T-cell (primary cell): ENCODE measurements around the gene MYLK3. TPM values are rescaled to one million over a fixed set of nuclear protein-coding genes. Genes with fewer than 3 reads are reported as not detected.

Source experiments
- ATAC-seq, 4 experiments: fragments of 200-7000 bp in 3 of 4; fragments of 150-1000 bp in 1 of 4; cut with Tn5 transposase; replicated peaks in 1 of 4; 1 replicate in 3 of 4; 2 replicates in 1 of 4; pipeline ENCODE4 v1.10.0; 2021; ENCODE audit warnings: moderate library complexity in 3 of 4, mild to moderate bottlenecking in 2 of 4, moderate number of reproducible peaks in 1 of 4
- CTCF ChIA-PET, 2 donors: fragments of 300-600 bp; sonication (Branson Sonifier 250); formaldehyde crosslinking; loops; one replicate each; lab custom pipeline; 2022; ENCODE audit warnings: antibody characterized with exemption in 2 of 2; lab: Charles Lee
- POLR2A ChIA-PET, 2 donors: fragments of 300-600 bp; sonication (Branson Sonifier 250); formaldehyde crosslinking; loops; one replicate each; lab custom pipeline; 2022; ENCODE audit warnings: antibody characterized with exemption in 2 of 2; lab: Charles Lee
- DNase-seq, 35 experiments: peaks; one replicate each; pipeline versions ENCODE4 v3.0.0 to v3.0.0-alpha.2; 2013 to 2023
- H3K27ac ChIP-seq: one replicate; pipeline ENCODE4 v1.5.1; 2013; ENCODE audit warnings: low read length
- H3K27me3 ChIP-seq, 2 experiments: replicated peaks in 1 of 2; 1 replicate in 1 of 2; 2 replicates in 1 of 2; pipeline versions ENCODE4 v1.6.1 to v1.7.0; 2013; ENCODE audit warnings: low read length in 1 of 2, mixed read lengths in 1 of 2; ENCODE audit not compliant: control insufficient read depth in 2 of 2, insufficient read depth in 2 of 2; ENCODE audit errors: extremely low read depth in 1 of 2
- H3K36me3 ChIP-seq, 2 donors: 1 replicate in 1 of 2; 2 replicates in 1 of 2; pipeline versions ENCODE4 v1.6.1 to v1.7.0; 2013; ENCODE audit warnings: low read length in 1 of 2; ENCODE audit not compliant: control insufficient read depth in 2 of 2, insufficient read depth in 1 of 2; ENCODE audit errors: extremely low read depth in 1 of 2
- H3K4me1 ChIP-seq, 2 experiments: 1 replicate in 1 of 2; 2 replicates in 1 of 2; pipeline versions ENCODE4 v1.6.1 to v1.7.0; 2013; ENCODE audit warnings: low read length in 2 of 2, mixed read lengths in 1 of 2; ENCODE audit not compliant: insufficient read depth in 2 of 2, control insufficient read depth in 1 of 2; ENCODE audit errors: extremely low read depth in 1 of 2
- H3K4me3 ChIP-seq, 2 donors: 1 replicate in 1 of 2; 2 replicates in 1 of 2; pipeline versions ENCODE4 v1.5.1 to v1.7.0; 2013; ENCODE audit warnings: mild to moderate bottlenecking in 2 of 2, low read length in 1 of 2, moderate library complexity in 1 of 2; ENCODE audit not compliant: control insufficient read depth in 1 of 2; ENCODE audit errors: extremely low read depth in 1 of 2
- H3K9me3 ChIP-seq: 2 replicates; pipeline ENCODE4 v1.7.0; 2013
- H3K27ac Mint-ChIP-seq, 2 donors: one replicate each; pipeline ENCODE4 v1.8.0; 2020 to 2021; ENCODE audit warnings: mild to moderate bottlenecking in 2 of 2, mixed read lengths in 2 of 2
- H3K27me3 Mint-ChIP-seq, 2 donors: one replicate each; pipeline ENCODE4 v1.8.0; 2021 to 2022; ENCODE audit warnings: mixed read lengths in 2 of 2
- H3K36me3 Mint-ChIP-seq: one replicate; pipeline ENCODE4 v1.8.0; 2021; ENCODE audit warnings: mixed read lengths
- H3K4me1 Mint-ChIP-seq, 3 donors: one replicate each; pipeline ENCODE4 v1.8.0; 2020 to 2022; ENCODE audit warnings: mixed read lengths in 3 of 3, mild to moderate bottlenecking in 1 of 3
- H3K4me3 Mint-ChIP-seq, 3 donors: one replicate each; pipeline ENCODE4 v1.8.0; 2020 to 2022; ENCODE audit warnings: mild to moderate bottlenecking in 3 of 3, mixed read lengths in 3 of 3, moderate library complexity in 3 of 3
- H3K9me3 Mint-ChIP-seq, 3 donors: one replicate each; pipeline ENCODE4 v1.8.0; 2020 to 2022; ENCODE audit warnings: mixed read lengths in 3 of 3
- WGBS: methylation state at CpG from one replicate; pipeline ENCODE4 v1.1.5; 2013; ENCODE audit warnings: missing lambda C conversion rate; ENCODE audit not compliant: insufficient coverage; 5-methylcytosine and 5-hydroxymethylcytosine counted together
- total RNA-seq, 35 experiments: library from RNA in 6 of 35; stranded (reverse) in 6 of 35; fragments of 120-200 nt in 1 of 35; gene quantifications; one replicate each; pipeline versions ENCODE4 v1.2.1 to v1.2.4 and lab custom pipeline; 2013 to 2026

Gene MYLK3
- total RNA-seq, 5 donors from 2014 or later (not counting 1 experiment from before 2014, with no cell fraction given), result 0.03 to 0.50 (median 0.03) TPM; not detected in 2

DNA sequence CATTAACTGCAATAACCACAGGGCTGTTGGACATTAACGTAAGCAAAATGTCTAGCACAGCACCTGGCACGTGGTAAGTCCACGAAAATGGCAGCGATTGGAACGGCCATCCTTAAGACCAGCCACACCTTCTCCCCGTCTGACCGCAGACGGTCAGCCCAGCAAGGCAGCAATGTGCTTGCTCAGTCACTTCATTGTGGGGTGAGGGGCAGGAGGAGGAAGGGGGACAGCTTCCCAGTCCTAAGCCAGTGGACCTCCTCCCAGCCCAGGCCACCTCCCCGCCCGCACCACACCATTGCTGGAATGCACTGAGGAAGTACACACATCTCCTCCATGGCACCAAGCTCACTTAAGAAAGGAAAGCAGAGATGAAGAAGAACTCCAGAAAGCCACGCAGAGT is 8.6 kb upstream of the MYLK3 start:
- WGBS, result 80% methylated on average over 3 of the region's 11 CpGs
- H3K36me3 ChIP-seq, result no peaks in the 10 kb centered on the region
- Mint-ChIP-seq H3K27me3 (peaks cover 0 to 5% of the 10 kb centered on the region in 2 donors), H3K4me3 (no peak overlapping the region), H3K27ac (no peak overlapping the region), H3K9me3 (no peaks in the 10 kb centered on the region), H3K4me1 (peaks cover 0 to 6% (median 0%) of the 10 kb centered on the region in 3 donors), H3K36me3 (no peaks in the 10 kb centered on the region)
- no peak for DNase-seq
- H3K4me3 ChIP-seq, result no peak overlapping the region
- ATAC-seq, result no peak
- H3K4me1 ChIP-seq, result no peaks in the 10 kb centered on the region
- no peak overlapping the region for H3K27ac ChIP-seq
- ChIA-PET POLR2A (interaction anchor here in 1 of 2 donors (0.6 kb wide), 1 partner anchor 38 kb away, joined by 3 read pairs; no protein-coding TSS in a partner anchor), CTCF (no interaction called here)
- H3K9me3 ChIP-seq, result no peaks in the 10 kb centered on the region
- peaks cover 0 to 23% of the 10 kb centered on the region in 2 experiments for H3K27me3 ChIP-seq

DNA sequence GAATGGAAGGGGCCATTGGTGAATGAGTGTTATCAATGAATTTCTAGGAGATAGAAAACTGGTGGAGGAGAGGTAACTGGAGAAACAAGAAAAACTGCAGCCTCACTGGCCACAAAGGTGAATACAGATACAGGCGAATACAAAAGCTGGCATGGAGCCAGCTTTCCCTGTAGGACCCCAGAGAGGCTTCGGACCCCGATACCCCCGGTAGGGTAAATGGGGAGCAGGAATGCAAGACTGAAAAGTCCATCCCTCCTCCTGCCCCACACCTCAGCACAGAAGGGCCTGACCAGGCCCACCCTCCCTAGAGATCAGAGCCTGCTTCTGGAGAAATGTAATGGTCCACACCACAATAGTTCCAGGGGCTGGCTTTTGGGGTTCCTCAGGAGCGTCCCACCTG is 4.9 kb upstream of the MYLK3 start:
- Histone ChIP-seq H3K36me3 (no peaks in the 10 kb centered on the region), H3K27ac (no peak overlapping the region), H3K4me3 (no peak overlapping the region), H3K9me3 (no peaks in the 10 kb centered on the region), H3K27me3 (peaks cover 0 to 11% of the 10 kb centered on the region in 2 experiments), H3K4me1 (no peaks in the 10 kb centered on the region)
- no peak for DNase-seq
- Mint-ChIP-seq H3K27me3 (no peaks in the 10 kb centered on the region), H3K36me3 (no peaks in the 10 kb centered on the region), H3K27ac (no peak overlapping the region), H3K4me1 (peaks cover 0 to 6% (median 0%) of the 10 kb centered on the region in 3 donors), H3K4me3 (no peak overlapping the region), H3K9me3 (no peaks in the 10 kb centered on the region)
- POLR2A ChIA-PET, result no interaction called here
- WGBS, result no CpG with 5 or more reads among the region's 5 CpGs
- ATAC-seq, result no peak
- CTCF ChIA-PET, result no interaction called here

DNA sequence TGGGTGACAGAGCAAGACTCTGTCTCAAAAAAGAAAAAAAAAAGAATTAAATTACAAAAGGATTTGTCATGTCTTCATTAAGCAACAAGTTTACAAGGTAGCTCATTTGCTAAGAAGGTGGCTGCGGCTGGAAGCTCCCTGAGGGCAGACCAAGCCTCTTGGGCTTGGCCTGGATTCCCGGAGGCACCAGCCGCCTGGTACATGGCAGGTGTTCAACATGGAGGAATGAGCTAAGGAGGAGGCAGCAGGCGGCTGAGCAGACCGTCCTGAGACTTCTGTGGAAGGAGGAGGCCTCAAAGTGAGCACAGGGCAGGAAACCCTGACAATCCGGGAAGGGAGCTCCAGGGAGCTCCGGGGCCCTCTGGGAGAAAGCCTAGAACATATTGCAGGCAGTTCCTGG is 3.2 kb upstream of the MYLK3 start:
- H3K36me3 ChIP-seq, result no peaks in the 10 kb centered on the region
- DNase-seq (no peak), ATAC-seq (no peak)
- 93% methylated on average over 5 of the region's 7 CpGs for WGBS
- peaks cover 0 to 9% of the 10 kb centered on the region in 2 experiments for H3K27me3 ChIP-seq
- no peaks in the 10 kb centered on the region for H3K9me3 Mint-ChIP-seq
- POLR2A ChIA-PET, result no interaction called here
- no peak overlapping the region for H3K27ac ChIP-seq
- no peak overlapping the region for H3K27ac Mint-ChIP-seq
- no peaks in the 10 kb centered on the region for H3K9me3 ChIP-seq
- no peaks in the 10 kb centered on the region for H3K27me3 Mint-ChIP-seq
- peaks cover 0 to 6% (median 0%) of the 10 kb centered on the region in 3 donors for H3K4me1 Mint-ChIP-seq
- no peak overlapping the region for H3K4me3 ChIP-seq
- no peaks in the 10 kb centered on the region for H3K4me1 ChIP-seq
- CTCF ChIA-PET, result no interaction called here
- H3K4me3 Mint-ChIP-seq, result no peak overlapping the region
- no peaks in the 10 kb centered on the region for H3K36me3 Mint-ChIP-seq

DNA sequence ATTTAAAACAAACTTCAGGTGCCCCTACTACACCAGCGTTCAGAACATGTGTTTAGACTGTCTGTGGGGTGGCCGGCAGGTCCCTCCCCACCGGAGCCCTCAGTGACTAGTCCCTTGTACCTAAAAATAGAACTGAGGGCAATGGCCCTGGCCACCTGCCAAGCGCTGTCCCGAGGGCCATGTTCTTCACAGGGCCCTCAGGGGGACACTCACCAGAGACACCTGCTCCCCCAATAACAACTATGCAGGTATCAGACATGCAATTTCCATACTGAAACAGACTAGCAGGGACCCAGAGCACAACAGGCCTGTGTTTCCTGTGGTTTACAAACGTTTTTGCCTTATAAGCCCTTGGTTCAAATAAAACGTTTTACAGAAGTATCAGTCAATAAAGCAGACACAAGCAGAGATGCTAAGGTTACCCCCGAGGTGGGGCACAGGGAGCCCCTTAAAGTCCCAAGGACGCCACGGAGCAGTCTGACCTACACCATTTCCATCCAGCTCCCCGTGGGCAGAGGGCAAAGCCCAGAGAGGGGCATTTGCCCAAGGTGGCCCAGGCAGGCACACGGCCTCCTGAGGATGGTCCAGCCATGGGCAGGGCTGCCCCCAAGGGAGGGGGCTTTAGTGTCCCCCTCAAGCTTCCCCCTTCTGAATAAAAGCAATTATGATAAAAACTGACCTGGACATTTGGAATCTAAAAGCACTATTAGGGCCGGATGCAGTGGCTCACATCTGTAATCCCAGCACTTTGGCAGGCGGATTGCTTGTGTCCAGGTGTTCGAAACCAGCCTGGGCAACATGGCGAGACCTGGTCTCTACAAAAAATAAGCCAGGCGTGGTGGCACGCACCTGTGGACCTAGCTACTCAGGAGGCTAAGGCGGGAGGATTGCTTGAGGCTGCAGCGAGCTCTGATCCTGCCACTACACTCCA is 896 bp upstream of the MYLK3 start:
- Histone ChIP-seq H3K27me3 (peaks cover 0 to 9% of the 10 kb centered on the region in 2 experiments), H3K27ac (no peak overlapping the region), H3K36me3 (no peaks in the 10 kb centered on the region), H3K9me3 (no peaks in the 10 kb centered on the region), H3K4me3 (no peak overlapping the region), H3K4me1 (no peaks in the 10 kb centered on the region)
- ChIA-PET POLR2A (no interaction called here), CTCF (no interaction called here)
- peaks cover 0 to 6% (median 0%) of the 10 kb centered on the region in 3 donors for H3K4me1 Mint-ChIP-seq
- no peaks in the 10 kb centered on the region for H3K9me3 Mint-ChIP-seq
- H3K27me3 Mint-ChIP-seq, result no peaks in the 10 kb centered on the region
- no peak for ATAC-seq
- 65% methylated on average over 14 of the region's 20 CpGs for WGBS
- no peak for DNase-seq
- H3K27ac Mint-ChIP-seq, result no peak overlapping the region
- H3K36me3 Mint-ChIP-seq, result no peaks in the 10 kb centered on the region
- H3K4me3 Mint-ChIP-seq, result no peak overlapping the region

DNA sequence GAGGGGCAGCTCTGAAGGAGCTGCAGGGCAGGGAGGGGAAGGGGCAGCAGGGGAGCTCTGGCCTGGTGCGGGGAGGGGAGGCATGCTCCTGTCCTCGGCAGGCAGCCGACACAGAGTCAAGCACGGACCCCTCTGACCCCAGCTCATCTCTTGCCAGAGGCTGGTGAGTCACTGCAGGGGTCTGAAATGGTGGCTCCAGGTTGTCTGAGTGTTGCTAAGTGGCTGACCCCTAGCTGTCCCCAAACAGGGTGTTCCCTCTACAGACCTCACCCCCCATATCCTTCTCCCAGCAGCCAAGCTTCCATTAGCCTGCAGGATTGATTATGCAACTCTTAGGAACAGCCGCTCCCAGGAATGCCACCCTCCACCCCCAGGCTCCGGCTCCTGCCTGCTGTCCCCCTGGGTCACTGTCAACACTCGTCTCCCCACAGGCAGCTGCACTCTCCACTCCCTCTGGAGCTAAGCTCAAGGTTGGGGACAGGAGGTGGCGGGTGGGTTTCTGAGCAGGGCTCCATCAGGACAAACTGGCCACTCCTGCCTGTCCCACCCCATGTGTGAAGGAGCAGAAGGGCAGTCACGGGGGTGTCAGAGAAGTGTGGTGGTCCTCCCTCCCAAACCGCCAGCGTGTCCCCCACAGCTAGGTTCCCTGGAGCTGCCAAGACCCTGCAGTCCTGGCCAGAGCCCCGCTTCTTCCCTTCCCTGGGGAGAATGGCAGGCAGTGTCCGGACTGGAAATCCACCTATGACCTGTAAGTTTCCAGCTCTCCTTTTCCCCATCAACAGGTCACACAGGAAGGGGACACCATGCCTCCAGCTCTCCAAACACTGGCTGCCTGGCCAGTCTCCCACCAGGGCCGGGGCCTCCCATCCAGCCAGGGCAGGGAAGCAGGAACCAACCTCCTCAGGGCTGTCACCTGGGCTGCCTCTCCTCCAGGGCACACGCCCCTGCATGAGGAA is 1.0 kb downstream of the MYLK3 start:
- H3K36me3 ChIP-seq, result no peaks in the 10 kb centered on the region
- DNase-seq (no peak), ATAC-seq (no peak)
- peaks cover 0 to 12% of the 10 kb centered on the region in 2 experiments for H3K27me3 ChIP-seq
- no peaks in the 10 kb centered on the region for H3K27me3 Mint-ChIP-seq
- 87% methylated on average over 7 of the region's 15 CpGs for WGBS
- H3K9me3 Mint-ChIP-seq, result no peaks in the 10 kb centered on the region
- no peak overlapping the region for H3K27ac ChIP-seq
- H3K4me1 Mint-ChIP-seq, result peaks cover 5 to 12% (median 8%) of the 10 kb centered on the region in 3 donors
- H3K36me3 Mint-ChIP-seq, result no peaks in the 10 kb centered on the region
- no peak overlapping the region for H3K4me3 ChIP-seq
- H3K27ac Mint-ChIP-seq, result no peak overlapping the region
- H3K4me3 Mint-ChIP-seq, result no peak overlapping the region
- ChIA-PET POLR2A (no interaction called here), CTCF (no interaction called here)
- peaks cover 0 to 3% of the 10 kb centered on the region in 2 experiments for H3K4me1 ChIP-seq
- H3K9me3 ChIP-seq, result no peaks in the 10 kb centered on the region

DNA sequence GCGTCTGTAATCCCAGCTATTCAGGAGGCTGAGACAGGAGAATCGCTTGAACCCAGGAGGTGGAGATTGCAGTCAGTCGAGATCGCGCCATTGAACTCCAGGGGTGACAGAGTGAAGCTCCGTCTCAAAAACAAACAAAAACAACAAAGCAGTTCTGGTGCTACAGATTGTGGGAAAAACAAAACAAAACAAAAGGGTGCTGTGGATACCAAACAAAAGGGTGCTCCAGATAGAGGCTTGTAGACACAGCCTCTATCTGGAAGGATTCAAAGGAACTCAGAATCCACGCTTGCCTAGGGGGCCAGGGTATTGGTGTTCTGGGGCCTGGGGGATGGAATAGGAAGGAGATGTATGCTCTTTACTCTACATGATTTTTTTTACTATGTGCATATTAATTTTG is 2.5 kb downstream of the MYLK3 start:
- CTCF ChIA-PET, result no interaction called here
- Mint-ChIP-seq H3K4me3 (no peak overlapping the region), H3K27me3 (no peaks in the 10 kb centered on the region), H3K9me3 (no peaks in the 10 kb centered on the region), H3K36me3 (no peaks in the 10 kb centered on the region), H3K4me1 (peaks cover 5 to 12% (median 8%) of the 10 kb centered on the region in 3 donors), H3K27ac (no peak overlapping the region)
- Histone ChIP-seq H3K9me3 (no peaks in the 10 kb centered on the region), H3K36me3 (no peaks in the 10 kb centered on the region), H3K4me1 (peaks cover 0 to 3% of the 10 kb centered on the region in 2 experiments), H3K27ac (no peak overlapping the region), H3K27me3 (peaks cover 0 to 14% of the 10 kb centered on the region in 2 experiments), H3K4me3 (no peak overlapping the region)
- DNase-seq, result no peak
- WGBS, result 73% methylated on average over 2 of the region's 7 CpGs
- ATAC-seq, result no peak
- POLR2A ChIA-PET, result no interaction called here
